SK-MEL-5 (cell line): Measurements from ENCODE around the gene ZNF827. TPM values are rescaled to one million over a fixed set of nuclear protein-coding genes. Genes with fewer than 3 reads are reported as not detected.

Experiments used
- DNase-seq: peaks from one replicate; pipeline ENCODE4 v3.0.0-alpha.2; 2016; ENCODE audit warnings: low read depth, low spot score
- in situ Hi-C: cut with HindIII; loops from 2 replicates; pipeline ENCODE4 v1.10.0; 2016; ENCODE audit warnings: low sequenced_read_pairs, high pct_unique_total_duplicates, low pct_unique_long_range_greater_than_20kb
- total RNA-seq: library from RNA; depleted of rRNA; stranded (reverse); fragments of >200 nt; shearing (Covaris generic); gene quantifications from 2 replicates; pipeline ENCODE4 v1.2.3, GENCODE V29; 2014

Gene ZNF827
- total RNA-seq, 1 experiment from 2014 or later: 5.8 TPM

GRCh38 chr4:145936142-145936996 is 2.3 kb downstream of the ZNF827 start:
- in situ Hi-C loops: no loop called here
- peak; percentile 66 for DNase-seq

- peak; percentile 76 for DNase-seq
Measured at GRCh38 chr4:145935253-145936141, 3.1 kb downstream of the ZNF827 start.

GRCh38 chr4:145934434-145935047 is 4.1 kb downstream of the ZNF827 start:
- in situ Hi-C loops: no loop called here
- DNase-seq: no peak

More at GRCh38 chr4:145935253-145936141, 3.1 kb downstream of the ZNF827 start:
- in situ Hi-C loops: no loop called here

GRCh38 chr4:145933134-145933533 is 5.5 kb downstream of the ZNF827 start:
- DNase-seq: no peak
- in situ Hi-C loops: no loop called here

- in situ Hi-C loops: no loop called here
- DNase-seq: no peak
Measured at GRCh38 chr4:145931403-145931802, 7.2 kb downstream of the ZNF827 start.

- in situ Hi-C loops: no loop called here
- no peak for DNase-seq
Measured at GRCh38 chr4:145930592-145930991, 8.0 kb downstream of the ZNF827 start.

- in situ Hi-C loops: no loop called here
- DNase-seq: no peak
Measured at GRCh38 chr4:145929415-145930178, 9.0 kb downstream of the ZNF827 start.

- in situ Hi-C loops: no loop called here
- no peak for DNase-seq
Measured at GRCh38 chr4:145928748-145929147, 9.9 kb downstream of the ZNF827 start.

- in situ Hi-C loops: no loop called here
- no peak for DNase-seq
Measured at GRCh38 chr4:145927030-145927429, 11.6 kb downstream of the ZNF827 start.

- in situ Hi-C loops: no loop called here
- no peak for DNase-seq
Measured at GRCh38 chr4:145921231-145921630, 17.4 kb downstream of the ZNF827 start.

GRCh38 chr4:145920205-145920604 is 18.4 kb downstream of the ZNF827 start:
- in situ Hi-C loops: no loop called here
- DNase-seq: peak; percentile 68

GRCh38 chr4:145912376-145912775 is 26.2 kb downstream of the ZNF827 start:
- in situ Hi-C loops: no loop called here
- DNase-seq: no peak

GRCh38 chr4:145909773-145910172 is 28.9 kb downstream of the ZNF827 start:
- no peak for DNase-seq
- in situ Hi-C loops: no loop called here

GRCh38 chr4:145909281-145909715 is 29.3 kb downstream of the ZNF827 start:
- no peak for DNase-seq
- in situ Hi-C loops: no loop called here

- in situ Hi-C loops: no loop called here
- DNase-seq: no peak
Measured at GRCh38 chr4:145907812-145908211, 30.8 kb downstream of the ZNF827 start.

- DNase-seq: no peak
- in situ Hi-C loops: no loop called here
Measured at GRCh38 chr4:145907390-145907789, 31.2 kb downstream of the ZNF827 start.

GRCh38 chr4:145904413-145905177 is 34.0 kb downstream of the ZNF827 start:
- in situ Hi-C loops: no loop called here
- DNase-seq: no peak
